IPS-11a (cell line): ENCODE results near the gene CALHM6.

ENCODE experiments used
- H3K4me3 ChIP-seq: one replicate; pipeline ENCODE4 v1.5.1; 2013; ENCODE audit warnings: low read depth, low read length, control low read depth

The CALHM6 gene

DNA sequence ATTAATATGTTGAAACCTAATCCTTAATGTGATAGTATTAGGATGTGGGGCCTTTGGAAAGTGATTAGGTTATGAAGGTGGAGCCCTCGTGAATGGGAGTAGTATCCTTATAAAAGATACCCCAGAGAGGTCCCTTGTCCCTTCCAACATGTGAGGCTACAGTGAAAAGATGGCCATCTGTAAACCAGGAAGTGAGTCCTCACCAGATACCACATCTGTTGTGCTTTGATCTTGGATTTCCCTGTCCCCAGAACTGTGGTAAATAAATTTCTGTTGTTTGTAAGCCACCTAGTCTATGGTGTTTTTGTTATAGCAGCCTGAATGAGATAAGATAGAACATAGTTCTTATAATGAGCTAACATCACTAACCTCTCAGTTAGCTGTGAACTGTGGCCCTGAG lies 16.6 kb upstream of the CALHM6 start:
- H3K4me3 ChIP-seq: no peak overlapping the region

GRCh38 chr6:116445102-116445501 lies 16.1 kb upstream of the CALHM6 start:
- H3K4me3 ChIP-seq: no peak overlapping the region

GRCh38 chr6:116446399-116446798 lies 14.8 kb upstream of the CALHM6 start:
- H3K4me3 ChIP-seq: no peak overlapping the region

GRCh38 chr6:116447052-116447451 lies 14.1 kb upstream of the CALHM6 start:
- no peak overlapping the region for H3K4me3 ChIP-seq

DNA sequence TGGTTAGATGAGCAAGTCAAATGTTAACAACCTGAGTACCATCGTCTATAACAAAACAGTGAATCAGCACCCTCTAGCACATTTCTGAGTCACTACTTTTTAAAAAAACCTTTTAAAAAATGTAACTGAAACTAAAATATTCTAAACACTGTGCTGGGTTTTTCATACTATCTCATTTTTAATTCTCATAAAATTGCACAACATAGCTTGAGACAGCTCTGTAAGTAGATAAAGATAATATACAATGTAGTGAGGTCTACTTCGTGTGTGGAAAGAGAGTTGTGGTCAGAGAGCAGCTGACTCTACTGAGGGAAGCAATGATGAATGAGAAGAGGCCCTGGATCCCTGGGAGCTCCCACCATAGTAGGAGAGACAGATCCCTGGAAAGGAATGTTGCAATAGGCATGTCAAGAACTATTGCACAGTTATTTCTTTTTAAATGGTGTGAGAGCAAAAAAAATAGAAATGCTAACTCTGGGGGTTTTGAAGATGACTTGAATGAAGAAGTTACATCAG lies 13.6 kb upstream of the CALHM6 start:
- H3K4me3 ChIP-seq: no peak overlapping the region

GRCh38 chr6:116449565-116449964 lies 11.6 kb upstream of the CALHM6 start:
- H3K4me3 ChIP-seq: no peak overlapping the region

GRCh38 chr6:116450185-116450710 lies 10.9 kb upstream of the CALHM6 start:
- no peak overlapping the region for H3K4me3 ChIP-seq

- H3K4me3 ChIP-seq: no peak overlapping the region
Observed at GRCh38 chr6:116450769-116451740, 10.1 kb upstream of the CALHM6 start.

DNA sequence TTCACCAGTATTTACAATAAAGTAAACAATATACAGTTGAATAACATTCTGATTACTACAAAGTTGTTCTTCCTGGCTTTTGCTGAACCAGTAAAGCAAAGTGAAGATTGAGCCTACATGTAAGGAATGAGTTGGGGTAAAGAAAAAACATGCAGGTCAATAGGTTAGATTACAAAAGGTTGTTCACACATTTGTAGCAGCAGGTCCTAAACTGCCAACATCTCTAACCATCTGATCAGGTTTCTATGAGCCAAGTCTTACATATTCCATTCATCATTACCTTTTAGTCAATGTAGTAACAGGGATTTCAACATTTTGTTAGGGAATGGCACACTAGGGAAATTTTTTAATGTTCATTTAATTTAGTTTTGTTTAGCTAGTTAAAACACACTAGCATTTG lies 9.3 kb upstream of the CALHM6 start:
- no peak overlapping the region for H3K4me3 ChIP-seq

GRCh38 chr6:116452531-116452930 lies 8.6 kb upstream of the CALHM6 start:
- no peak overlapping the region for H3K4me3 ChIP-seq

GRCh38 chr6:116456106-116456505 lies 5.1 kb upstream of the CALHM6 start:
- H3K4me3 ChIP-seq: no peak overlapping the region

GRCh38 chr6:116456927-116457326 lies 4.2 kb upstream of the CALHM6 start:
- H3K4me3 ChIP-seq: no peak overlapping the region

GRCh38 chr6:116458264-116458663 lies 2.9 kb upstream of the CALHM6 start:
- H3K4me3 ChIP-seq: no peak overlapping the region

- H3K4me3 ChIP-seq: no peak overlapping the region
Observed at GRCh38 chr6:116459927-116460326, 1.2 kb upstream of the CALHM6 start.

GRCh38 chr6:116461932-116462885 lies 1.0 kb downstream of the CALHM6 start:
- H3K4me3 ChIP-seq: peak overlapping the region; percentile 34

DNA sequence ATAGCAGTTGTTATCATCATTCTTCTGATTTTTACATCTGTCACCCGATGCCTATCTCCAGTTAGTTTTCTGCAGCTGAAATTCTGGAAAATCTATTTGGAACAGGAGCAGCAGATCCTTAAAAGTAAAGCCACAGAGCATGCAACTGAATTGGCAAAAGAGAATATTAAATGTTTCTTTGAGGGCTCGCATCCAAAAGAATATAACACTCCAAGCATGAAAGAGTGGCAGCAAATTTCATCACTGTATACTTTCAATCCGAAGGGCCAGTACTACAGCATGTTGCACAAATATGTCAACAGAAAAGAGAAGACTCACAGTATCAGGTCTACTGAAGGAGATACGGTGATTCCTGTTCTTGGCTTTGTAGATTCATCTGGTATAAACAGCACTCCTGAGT lies 2.1 kb downstream of the CALHM6 start:
- no peak overlapping the region for H3K4me3 ChIP-seq

- H3K4me3 ChIP-seq: no peak overlapping the region
Observed at GRCh38 chr6:116465246-116465645, 4.1 kb downstream of the CALHM6 start.

- no peak overlapping the region for H3K4me3 ChIP-seq
Observed at GRCh38 chr6:116467096-116467495, 5.9 kb downstream of the CALHM6 start.

DNA sequence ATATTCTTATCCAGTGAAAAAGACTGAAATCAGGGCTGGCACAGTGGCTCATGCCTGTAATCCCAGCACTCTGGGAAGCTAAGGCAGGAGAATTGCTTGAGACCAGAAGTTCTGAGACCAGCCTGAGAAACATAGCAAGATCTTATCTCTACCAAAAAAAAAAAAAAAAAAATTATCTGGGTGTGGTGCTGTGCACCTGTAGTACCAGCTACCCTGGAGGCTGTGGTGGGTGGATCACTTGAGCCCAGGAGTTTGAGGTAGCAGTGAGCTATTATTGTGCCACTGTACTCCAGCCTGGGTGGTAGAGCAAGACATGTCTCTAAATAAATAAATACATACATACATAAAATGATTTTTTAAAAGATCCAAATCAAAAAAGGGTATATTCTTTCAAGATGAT lies 6.3 kb downstream of the CALHM6 start:
- no peak overlapping the region for H3K4me3 ChIP-seq

GRCh38 chr6:116468293-116468692 lies 7.1 kb downstream of the CALHM6 start:
- H3K4me3 ChIP-seq: no peak overlapping the region

DNA sequence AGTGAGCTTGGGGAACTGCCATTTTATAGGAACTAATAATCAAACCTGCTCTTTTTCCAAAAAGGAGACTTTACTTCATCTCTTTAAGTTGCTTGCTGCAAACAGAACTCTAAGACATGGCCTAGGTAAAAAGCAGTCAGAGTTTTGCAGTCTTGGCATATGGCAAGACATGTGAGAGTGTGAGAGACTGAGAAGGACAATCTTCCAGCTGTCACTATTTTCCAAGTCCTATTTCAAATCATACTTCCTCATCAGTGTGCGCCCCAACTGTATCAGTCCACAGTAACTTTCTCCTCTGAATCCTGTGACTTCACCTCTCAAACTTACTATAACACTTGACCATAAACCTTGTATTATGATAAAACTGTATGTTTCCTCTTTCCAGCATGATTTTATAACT lies 10.4 kb downstream of the CALHM6 start:
- H3K4me3 ChIP-seq: no peak overlapping the region
